ENCODE data around the gene TRA2A. TPM values are rescaled to one million over a fixed set of nuclear protein-coding genes. Genes with fewer than 3 reads are reported as not detected.

Gene TRA2A
- total and polyA plus RNA-seq, 9 of the 15 experiments (the other 6 are each of a cell fraction or from before 2014, with no cell fraction given), result 22.7 to 210 (median 73.9) TPM

GRCh38 chr7:23470330-23471105 is 61.3 kb downstream of the TRA2A start, which contains the start of gene IGF2BP3 (continued):
- TF ChIP-seq IRF9 (tag; IDR thresholded peaks at IDR 0.05), result no peak
- no peak for TF ChIP-seq PTBP1 (IDR thresholded peaks at IDR 0.05; ENCODE audit: low read depth, low read length)
- peak; percentile 98 for TF ChIP-seq EP400 (IDR thresholded peaks at IDR 0.05)
- no peak for TF ChIP-seq MCM7 (IDR thresholded peaks at IDR 0.05)
- no peak for TF ChIP-seq RHOXF2B (CRISPR knock-in tag; conservative IDR thresholded peaks at IDR 0.05)
- TF ChIP-seq XRCC3 (IDR thresholded peaks at IDR 0.05), result no peak
- TF ChIP-seq KAT7 (CRISPR knock-in tag; IDR thresholded peaks at IDR 0.05; ENCODE audit: borderline replicate concordance), result no peak
- peak; percentile 70 to 75 for TF ChIP-seq TRIM24 (IDR thresholded peaks at IDR 0.05)
- TF ChIP-seq ZNF184 (CRISPR knock-in tag; IDR thresholded peaks at IDR 0.05), result no peak
- TF ChIP-seq NR0B1 (IDR thresholded peaks at IDR 0.05; ENCODE audit: partially characterized antibody), result no peak
- no peak for TF ChIP-seq SMAD3 (CRISPR knock-in tag; conservative IDR thresholded peaks at IDR 0.05)
- no peak for TF ChIP-seq CEBPB (tag; IDR thresholded peaks at IDR 0.05)
- 0 out of 2 replicates have a peak, but pooled peaks have one; percentile 24 for TF ChIP-seq TAL1 (IDR thresholded peaks at IDR 0.05)
- peak; percentile 66 for TF ChIP-seq EP300 (IDR thresholded peaks at IDR 0.05; ENCODE audit: low read length)
- TF ChIP-seq FOXJ2 (tag; IDR thresholded peaks at IDR 0.05), result no peak; the same call in 1 of the 2 replicates
- no peak for TF ChIP-seq ZNF239 (CRISPR knock-in tag; IDR thresholded peaks at IDR 0.05)
- no peak for TF ChIP-seq POLR3G (IDR thresholded peaks at IDR 0.05; ENCODE audit: extremely low read depth, insufficient read length, insufficient replicate concordance)
- TF ChIP-seq ZNF707 (CRISPR knock-in tag; conservative IDR thresholded peaks at IDR 0.05), result no peak
- TF ChIP-seq ZNF639 (CRISPR knock-in tag; conservative IDR thresholded peaks at IDR 0.05 in 1 of 2, IDR thresholded peaks at IDR 0.05 in 1 of 2), result peak in 1 of 2 experiments; percentile 24; a peak in 1 of 4 replicates
- TF ChIP-seq, protein P1, sequence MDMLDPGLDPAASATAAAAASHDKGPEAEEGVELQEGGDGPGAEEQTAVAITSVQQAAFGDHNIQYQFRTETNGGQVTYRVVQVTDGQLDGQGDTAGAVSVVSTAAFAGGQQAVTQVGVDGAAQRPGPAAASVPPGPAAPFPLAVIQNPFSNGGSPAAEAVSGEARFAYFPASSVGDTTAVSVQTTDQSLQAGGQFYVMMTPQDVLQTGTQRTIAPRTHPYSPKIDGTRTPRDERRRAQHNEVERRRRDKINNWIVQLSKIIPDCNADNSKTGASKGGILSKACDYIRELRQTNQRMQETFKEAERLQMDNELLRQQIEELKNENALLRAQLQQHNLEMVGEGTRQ (CRISPR knock-in tag; IDR thresholded peaks at IDR 0.05), result peak; percentile 84
- TF ChIP-seq ZNF3 (CRISPR knock-in tag; IDR thresholded peaks at IDR 0.05), result no peak
- TF ChIP-seq ZFP1 (CRISPR knock-in tag; IDR thresholded peaks at IDR 0.05), result no peak
- TF ChIP-seq TEAD2 (tag; IDR thresholded peaks at IDR 0.05), result no peak
- no peak for TF ChIP-seq PPARD (CRISPR knock-in tag; IDR thresholded peaks at IDR 0.05)
- TF ChIP-seq CHD1 (IDR thresholded peaks at IDR 0.05; ENCODE audit: low read length), result peak; percentile 65
- TF ChIP-seq MYNN (IDR thresholded peaks at IDR 0.05), result no peak
- TF ChIP-seq MYNN (CRISPR knock-in tag; IDR thresholded peaks at IDR 0.05), result no peak

All from K562 (cell line).